ENCODE measurements around the gene PIK3R3. TPM values are rescaled to one million over a fixed set of nuclear protein-coding genes. Genes with fewer than 3 reads are reported as not detected.

The PIK3R3 gene
- total RNA-seq, 1 experiment from 2014 or later, result 9.0 TPM

DNA sequence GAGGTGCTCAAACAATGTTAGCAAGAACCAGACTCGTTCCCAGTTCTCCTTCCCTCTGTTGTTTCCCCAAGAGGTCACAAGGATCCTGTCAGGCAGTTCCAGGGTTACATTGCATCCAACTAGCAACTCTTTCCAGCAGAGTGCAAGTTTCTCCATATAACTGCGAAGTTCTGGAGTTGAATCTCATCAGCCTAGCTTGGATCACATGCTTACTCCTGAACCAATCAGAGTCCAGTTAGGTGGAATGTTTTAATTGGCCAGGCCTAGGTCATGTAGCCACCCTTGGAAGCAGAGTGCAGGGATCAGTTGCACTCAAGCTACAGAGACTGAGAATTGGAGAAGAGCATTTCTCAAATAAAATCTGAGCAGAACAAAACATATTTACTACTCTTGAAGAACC is 15.9 kb upstream of the PIK3R3 start:
- ATAC-seq, result peak; percentile 44; the same call in 1 of the 2 replicates
- ChIA-PET CTCF (no interaction called here), POLR2A (no interaction called here)
- H3K4me3 Mint-ChIP-seq, result no peak overlapping the region
- no peak for DNase-seq (ENCODE audit: low spot score)
- peaks cover 9% of the 10 kb centered on the region for H3K4me1 Mint-ChIP-seq
- TF ChIP-seq, protein P1, sequence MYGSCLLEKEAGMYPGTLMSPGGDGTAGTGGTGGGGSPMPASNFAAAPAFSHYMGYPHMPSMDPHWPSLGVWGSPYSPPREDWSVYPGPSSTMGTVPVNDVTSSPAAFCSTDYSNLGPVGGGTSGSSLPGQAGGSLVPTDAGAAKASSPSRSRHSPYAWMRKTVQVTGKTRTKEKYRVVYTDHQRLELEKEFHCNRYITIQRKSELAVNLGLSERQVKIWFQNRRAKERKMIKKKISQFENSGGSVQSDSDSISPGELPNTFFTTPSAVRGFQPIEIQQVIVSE (CRISPR knock-in tag; IDR thresholded peaks at IDR 0.05; ENCODE audit: borderline replicate concordance), result no peak
- TF ChIP-seq CREM (CRISPR knock-in tag; IDR thresholded peaks at IDR 0.05) (no peak), IRF2 (CRISPR knock-in tag; IDR thresholded peaks at IDR 0.05; ENCODE audit: borderline replicate concordance, low read depth) (no peak), ATF1 (CRISPR knock-in tag; IDR thresholded peaks at IDR 0.05) (no peak), HMGA2 (CRISPR knock-in tag; IDR thresholded peaks at IDR 0.05) (no peak), NFE2L1 (CRISPR knock-in tag; IDR thresholded peaks at IDR 0.05) (no peak), NR2C2 (CRISPR knock-in tag; IDR thresholded peaks at IDR 0.05) (no peak), ZNF232 (CRISPR knock-in tag; IDR thresholded peaks at IDR 0.05) (no peak), ZNF317 (CRISPR knock-in tag; IDR thresholded peaks at IDR 0.05; ENCODE audit: borderline replicate concordance, low read depth) (no peak), STAT6 (CRISPR knock-in tag; conservative IDR thresholded peaks at IDR 0.05; ENCODE audit: low read depth) (no peak), MYBL2 (CRISPR knock-in tag; IDR thresholded peaks at IDR 0.05) (no peak), ATF2 (CRISPR knock-in tag; IDR thresholded peaks at IDR 0.05; ENCODE audit: borderline replicate concordance, low read depth) (no peak), FOXJ3 (CRISPR knock-in tag; IDR thresholded peaks at IDR 0.05; ENCODE audit: borderline replicate concordance) (no peak), TEAD1 (CRISPR knock-in tag; IDR thresholded peaks at IDR 0.05) (no peak)
- TF ChIP-seq, protein P2, sequence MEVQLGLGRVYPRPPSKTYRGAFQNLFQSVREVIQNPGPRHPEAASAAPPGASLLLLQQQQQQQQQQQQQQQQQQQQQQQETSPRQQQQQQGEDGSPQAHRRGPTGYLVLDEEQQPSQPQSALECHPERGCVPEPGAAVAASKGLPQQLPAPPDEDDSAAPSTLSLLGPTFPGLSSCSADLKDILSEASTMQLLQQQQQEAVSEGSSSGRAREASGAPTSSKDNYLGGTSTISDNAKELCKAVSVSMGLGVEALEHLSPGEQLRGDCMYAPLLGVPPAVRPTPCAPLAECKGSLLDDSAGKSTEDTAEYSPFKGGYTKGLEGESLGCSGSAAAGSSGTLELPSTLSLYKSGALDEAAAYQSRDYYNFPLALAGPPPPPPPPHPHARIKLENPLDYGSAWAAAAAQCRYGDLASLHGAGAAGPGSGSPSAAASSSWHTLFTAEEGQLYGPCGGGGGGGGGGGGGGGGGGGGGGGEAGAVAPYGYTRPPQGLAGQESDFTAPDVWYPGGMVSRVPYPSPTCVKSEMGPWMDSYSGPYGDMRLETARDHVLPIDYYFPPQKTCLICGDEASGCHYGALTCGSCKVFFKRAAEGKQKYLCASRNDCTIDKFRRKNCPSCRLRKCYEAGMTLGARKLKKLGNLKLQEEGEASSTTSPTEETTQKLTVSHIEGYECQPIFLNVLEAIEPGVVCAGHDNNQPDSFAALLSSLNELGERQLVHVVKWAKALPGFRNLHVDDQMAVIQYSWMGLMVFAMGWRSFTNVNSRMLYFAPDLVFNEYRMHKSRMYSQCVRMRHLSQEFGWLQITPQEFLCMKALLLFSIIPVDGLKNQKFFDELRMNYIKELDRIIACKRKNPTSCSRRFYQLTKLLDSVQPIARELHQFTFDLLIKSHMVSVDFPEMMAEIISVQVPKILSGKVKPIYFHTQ (CRISPR knock-in tag; IDR thresholded peaks at IDR 0.05), result no peak
- TF ChIP-seq, protein P3, sequence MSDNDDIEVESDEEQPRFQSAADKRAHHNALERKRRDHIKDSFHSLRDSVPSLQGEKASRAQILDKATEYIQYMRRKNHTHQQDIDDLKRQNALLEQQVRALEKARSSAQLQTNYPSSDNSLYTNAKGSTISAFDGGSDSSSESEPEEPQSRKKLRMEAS (CRISPR knock-in tag; IDR thresholded peaks at IDR 0.05), result no peak
- TF ChIP-seq, protein P4, sequence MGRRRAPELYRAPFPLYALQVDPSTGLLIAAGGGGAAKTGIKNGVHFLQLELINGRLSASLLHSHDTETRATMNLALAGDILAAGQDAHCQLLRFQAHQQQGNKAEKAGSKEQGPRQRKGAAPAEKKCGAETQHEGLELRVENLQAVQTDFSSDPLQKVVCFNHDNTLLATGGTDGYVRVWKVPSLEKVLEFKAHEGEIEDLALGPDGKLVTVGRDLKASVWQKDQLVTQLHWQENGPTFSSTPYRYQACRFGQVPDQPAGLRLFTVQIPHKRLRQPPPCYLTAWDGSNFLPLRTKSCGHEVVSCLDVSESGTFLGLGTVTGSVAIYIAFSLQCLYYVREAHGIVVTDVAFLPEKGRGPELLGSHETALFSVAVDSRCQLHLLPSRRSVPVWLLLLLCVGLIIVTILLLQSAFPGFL (CRISPR knock-in tag; IDR thresholded peaks at IDR 0.05; ENCODE audit: borderline replicate concordance), result no peak
- TF ChIP-seq, protein P5, sequence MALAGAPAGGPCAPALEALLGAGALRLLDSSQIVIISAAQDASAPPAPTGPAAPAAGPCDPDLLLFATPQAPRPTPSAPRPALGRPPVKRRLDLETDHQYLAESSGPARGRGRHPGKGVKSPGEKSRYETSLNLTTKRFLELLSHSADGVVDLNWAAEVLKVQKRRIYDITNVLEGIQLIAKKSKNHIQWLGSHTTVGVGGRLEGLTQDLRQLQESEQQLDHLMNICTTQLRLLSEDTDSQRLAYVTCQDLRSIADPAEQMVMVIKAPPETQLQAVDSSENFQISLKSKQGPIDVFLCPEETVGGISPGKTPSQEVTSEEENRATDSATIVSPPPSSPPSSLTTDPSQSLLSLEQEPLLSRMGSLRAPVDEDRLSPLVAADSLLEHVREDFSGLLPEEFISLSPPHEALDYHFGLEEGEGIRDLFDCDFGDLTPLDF (CRISPR knock-in tag; IDR thresholded peaks at IDR 0.05), result no peak
- no peak overlapping the region for H3K27ac Mint-ChIP-seq
- H3K27me3 Mint-ChIP-seq (ENCODE audit: low read depth), result peaks cover 3% of the 10 kb centered on the region; the same call in 1 of the 2 replicates
- H3K9me3 Mint-ChIP-seq, result peaks cover 3% of the 10 kb centered on the region
- no peaks in the 10 kb centered on the region for H3K36me3 Mint-ChIP-seq

All from WTC11 (cell line).